ENCODE measurements around the gene GPBP1L1.
"Not testable (repeated sequence)": the region's sequence is repeated elsewhere in the genome, so short reads cannot be mapped to it uniquely, and the experiment has no call there.

GPBP1L1 gene

GRCh38 chr1:45607404-45608074, 78.8 kb downstream of the GPBP1L1 start:
- TF ChIP-seq CTCF (IDR thresholded peaks at IDR 0.05; ENCODE audit: extremely low read depth, missing control alignments): no peak
- no peak for DNase-seq (ENCODE audit: low spot score)

GRCh38 chr1:45604239-45604638, 82.1 kb downstream of the GPBP1L1 start:
- DNase-seq (ENCODE audit: low spot score): no peak
- no peak for TF ChIP-seq CTCF (IDR thresholded peaks at IDR 0.05; ENCODE audit: extremely low read depth, missing control alignments)

- DNase-seq (ENCODE audit: low spot score): not testable (repeated sequence)
Observed at GRCh38 chr1:45596765-45597164, 89.6 kb downstream of the GPBP1L1 start.

- DNase-seq (ENCODE audit: low spot score): no peak
- TF ChIP-seq CTCF (IDR thresholded peaks at IDR 0.05; ENCODE audit: extremely low read depth, missing control alignments): no peak
Observed at GRCh38 chr1:45594412-45594811, 91.9 kb downstream of the GPBP1L1 start.

- no peak for DNase-seq (ENCODE audit: low spot score)
- TF ChIP-seq CTCF (IDR thresholded peaks at IDR 0.05; ENCODE audit: extremely low read depth, missing control alignments): no peak
Observed at GRCh38 chr1:45589861-45590260, 96.5 kb downstream of the GPBP1L1 start.

GRCh38 chr1:45586769-45587168, 99.6 kb downstream of the GPBP1L1 start:
- TF ChIP-seq CTCF (IDR thresholded peaks at IDR 0.05; ENCODE audit: extremely low read depth, missing control alignments): no peak
- DNase-seq (ENCODE audit: low spot score): no peak

GRCh38 chr1:45585496-45586075, 100.7 kb downstream of the GPBP1L1 start:
- no peak for DNase-seq (ENCODE audit: low spot score)
- TF ChIP-seq CTCF (IDR thresholded peaks at IDR 0.05; ENCODE audit: extremely low read depth, missing control alignments): no peak

- TF ChIP-seq CTCF (IDR thresholded peaks at IDR 0.05; ENCODE audit: extremely low read depth, missing control alignments): no peak
- no peak for DNase-seq (ENCODE audit: low spot score)
Observed at GRCh38 chr1:45585110-45585426, 101.3 kb downstream of the GPBP1L1 start.
